ENCODE results near the gene TCP11L2.

Gene TCP11L2

GRCh38 chr12:106302401-106303201 is at the start of gene TCP11L2:
TCP11L2 (plus strand) TSS chr12:106302733; CDS start chr12:106311076, 8,343 bp downstream.
- H3K4me3 ChIP-seq (replicated peaks in 1 of 2; ENCODE audit: low read depth in 2 of 2, low read length in 2 of 2): peak within 1 kb of the TSS; percentile 98
- no peak for TF ChIP-seq CTCF (IDR thresholded peaks at IDR 0.05; ENCODE audit: low read depth, low read length)
- peak; percentile 78 to 88 for DNase-seq (ENCODE audit: low read depth in 2 of 2)

GRCh38 chr12:106254724-106255123 is 47.8 kb upstream of the TCP11L2 start:
- TF ChIP-seq CTCF (IDR thresholded peaks at IDR 0.05; ENCODE audit: low read depth, low read length): no peak

GRCh38 chr12:106255493-106255892 is 47.0 kb upstream of the TCP11L2 start:
- no peak for TF ChIP-seq CTCF (IDR thresholded peaks at IDR 0.05; ENCODE audit: low read depth, low read length)
- DNase-seq (ENCODE audit: low read depth in 2 of 2): no peak
- no peak overlapping the region for H3K4me3 ChIP-seq (replicated peaks in 1 of 2; ENCODE audit: low read depth in 2 of 2, low read length in 2 of 2)

More at GRCh38 chr12:106254724-106255123, 47.8 kb upstream of the TCP11L2 start:
- no peak overlapping the region for H3K4me3 ChIP-seq (replicated peaks in 1 of 2; ENCODE audit: low read depth in 2 of 2, low read length in 2 of 2)
- DNase-seq (ENCODE audit: low read depth in 2 of 2): no peak

- no peak for DNase-seq (ENCODE audit: low read depth in 2 of 2)
- TF ChIP-seq CTCF (IDR thresholded peaks at IDR 0.05; ENCODE audit: low read depth, low read length): no peak
These were observed 46.6 kb upstream of the TCP11L2 start for GRCh38 chr12:106255952-106256351.

GRCh38 chr12:106256524-106256923 is 46.0 kb upstream of the TCP11L2 start:
- no peak for DNase-seq (ENCODE audit: low read depth in 2 of 2)
- no peak for TF ChIP-seq CTCF (IDR thresholded peaks at IDR 0.05; ENCODE audit: low read depth, low read length)
- H3K4me3 ChIP-seq (replicated peaks in 1 of 2; ENCODE audit: low read depth in 2 of 2, low read length in 2 of 2): no peak overlapping the region

More at GRCh38 chr12:106255952-106256351, 46.6 kb upstream of the TCP11L2 start:
- no peak overlapping the region for H3K4me3 ChIP-seq (replicated peaks in 1 of 2; ENCODE audit: low read depth in 2 of 2, low read length in 2 of 2)

- DNase-seq (ENCODE audit: low read depth in 2 of 2): no peak
These were observed 44.3 kb upstream of the TCP11L2 start for GRCh38 chr12:106258226-106258625.

More at GRCh38 chr12:106258226-106258625, 44.3 kb upstream of the TCP11L2 start:
- H3K4me3 ChIP-seq (replicated peaks in 1 of 2; ENCODE audit: low read depth in 2 of 2, low read length in 2 of 2): no peak overlapping the region
- TF ChIP-seq CTCF (IDR thresholded peaks at IDR 0.05; ENCODE audit: low read depth, low read length): no peak
